HepG2 (cell line): ENCODE results near the gene KRTAP5-8. TPM values are rescaled to one million over a fixed set of nuclear protein-coding genes. Genes with fewer than 3 reads are reported as not detected.

Source experiments
- ATAC-seq: fragments of 200-7000 bp; cut with Tn5 transposase; 3 replicates; pipeline ENCODE4 v1.9.1; 2020; ENCODE audit warnings: mild to moderate bottlenecking, moderate library complexity
- BruUV-seq: library from RNA; stranded (reverse); fragments of 400-500 nt; replicated peaks from 2 replicates; lab custom pipeline; 2021; lab: Mats Ljungman, UMichigan
- CTCF ChIA-PET: fragments of 300-600 bp; formaldehyde crosslinking; extraction: SDS; loops from one replicate; lab custom pipeline; 2021; ENCODE audit warnings: low total read pairs, inconsistent platforms, low intra/inter-chr PET ratio; lab: Yijun Ruan, JAX
- POLR2A ChIA-PET: fragments of 350-600 bp; sonication (Branson Sonifier 250); formaldehyde crosslinking; loops from one replicate; lab custom pipeline; 2020; ENCODE audit warnings: antibody characterized with exemption, inconsistent platforms; lab: Yijun Ruan, JAX
- DNase-seq: peaks from one replicate; pipeline ENCODE4 v3.0.0-alpha.2; 2015; ENCODE audit warnings: low spot score
- FAIRE-seq: peaks from 3 replicates; lab custom pipeline; 2011; peaks lifted over from hg19 to GRCh38; lab: Jason Lieb, UNC
- H2AFZ ChIP-seq: one replicate; pipeline ENCODE4 v1.6.1; 2011; ENCODE audit warnings: low read length, inconsistent platforms
- H3K27ac ChIP-seq: fragments of 300-600 bp; 3 replicates; pipeline ENCODE4 v1.8.0; 2011; ENCODE audit warnings: mixed run types, mild to moderate bottlenecking, mixed read lengths, low read length, inconsistent platforms; ENCODE audit not compliant: insufficient read depth; ENCODE audit errors: extremely low read length
- H3K27me3 ChIP-seq, 2 experiments: fragments of 200-600 bp in 1 of 2; 2 replicates in 1 of 2; 3 replicates in 1 of 2; pipeline versions ENCODE4 v1.6.0 to v1.8.0; 2011; ENCODE audit warnings: low read length in 2 of 2, mild to moderate bottlenecking in 2 of 2, moderate library complexity in 2 of 2, inconsistent platforms in 1 of 2; ENCODE audit not compliant: insufficient read depth in 2 of 2, control insufficient read depth in 1 of 2
- H3K36me3 ChIP-seq, 2 experiments: fragments of 200-600 bp in 1 of 2; replicated peaks in 1 of 2; 2 replicates in 1 of 2; 3 replicates in 1 of 2; pipeline versions ENCODE4 v1.5.1 to v1.8.0; 2011; ENCODE audit warnings: low read length in 2 of 2, inconsistent platforms in 1 of 2; ENCODE audit not compliant: insufficient read depth in 2 of 2, control insufficient read depth in 1 of 2
- H3K4me1 ChIP-seq: 2 replicates; pipeline ENCODE4 v1.5.1; 2012; ENCODE audit warnings: low read length, inconsistent platforms; ENCODE audit not compliant: insufficient read depth
- H3K4me2 ChIP-seq: 2 replicates; pipeline ENCODE4 v1.6.0; 2011; ENCODE audit warnings: low read depth, low read length, inconsistent platforms
- H3K4me3 ChIP-seq, 3 experiments: fragments of 200-600 bp in 1 of 3; sonication (generic), shearing (Covaris generic) in 1 of 3; replicated peaks in 1 of 3; 2 replicates each; pipeline ENCODE4 v1.5.1; 2011 to 2016; ENCODE audit warnings: low read length in 3 of 3, inconsistent platforms in 2 of 3, low read depth in 2 of 3, mild to moderate bottlenecking in 2 of 3, control low read depth in 1 of 3, mixed read lengths in 1 of 3; ENCODE audit not compliant: insufficient read depth in 1 of 3
- H3K79me2 ChIP-seq: one replicate; pipeline ENCODE4 v1.6.1; 2011; ENCODE audit warnings: low read length, inconsistent platforms; ENCODE audit not compliant: insufficient read depth
- H3K9ac ChIP-seq: 2 replicates; pipeline ENCODE4 v1.6.0; 2011; ENCODE audit warnings: mild to moderate bottlenecking, low read depth, low read length, inconsistent platforms; ENCODE audit not compliant: insufficient read depth
- H3K9me3 ChIP-seq: 2 replicates; pipeline ENCODE4 v1.5.1; 2012; ENCODE audit warnings: mild to moderate bottlenecking, low read length
- H4K20me1 ChIP-seq: 2 replicates; pipeline ENCODE4 v1.6.0; 2011; ENCODE audit warnings: inconsistent platforms, mild to moderate bottlenecking, low read length, moderate library complexity; ENCODE audit not compliant: insufficient read depth
- AKAP8 ChIP-seq: sonication (generic); formaldehyde crosslinking; IDR thresholded peaks from 2 replicates; pipeline ENCODE4 v1.5.1; 2020; ENCODE audit warnings: mild to moderate bottlenecking, missing genetic modification reagents
- ARHGAP35 ChIP-seq: sonication (generic); formaldehyde crosslinking; IDR thresholded peaks from 2 replicates; pipeline ENCODE4 v1.9.0; 2022; ENCODE audit warnings: mild to moderate bottlenecking, inconsistent platforms, moderate library complexity, missing genetic modification reagents, borderline replicate concordance
- CCAR2 ChIP-seq: fragments of 200-400 bp; formaldehyde crosslinking; optimal IDR thresholded peaks from 2 replicates; pipeline ENCODE3; 2018; ENCODE audit warnings: low read depth, mild to moderate bottlenecking, low read length, moderate library complexity
- GPN1 ChIP-seq: sonication (generic); formaldehyde crosslinking; IDR thresholded peaks from 2 replicates; pipeline ENCODE4 v1.5.1; 2020; ENCODE audit warnings: missing genetic modification reagents, borderline replicate concordance
- KLF6 ChIP-seq: IDR thresholded peaks from 2 replicates; pipeline ENCODE4 v1.8.0; 2016; ENCODE audit warnings: missing biosample characterization, missing genetic modification reagents
- MLX ChIP-seq: IDR thresholded peaks from 2 replicates; pipeline ENCODE4 v1.6.1; 2016
- PHF21A ChIP-seq: sonication (generic); formaldehyde crosslinking; IDR thresholded peaks from 2 replicates; pipeline ENCODE4 v1.5.0; 2020; ENCODE audit warnings: mild to moderate bottlenecking, missing genetic modification reagents
- REST ChIP-seq, 2 experiments: IDR thresholded peaks; 2 replicates each; pipeline ENCODE4 v1.6.1; 2011 to 2012; ENCODE audit warnings: low read length in 2 of 2, borderline replicate concordance in 1 of 2, low read depth in 1 of 2, mild to moderate bottlenecking in 1 of 2, moderate library complexity in 1 of 2
- TCF7L2 ChIP-seq: IDR thresholded peaks from 2 replicates; pipeline ENCODE4 v1.6.1; 2011; ENCODE audit warnings: mild to moderate bottlenecking, low read depth, low read length, moderate library complexity
- USF2 ChIP-seq, 2 experiments: sonication (generic) in 1 of 2; formaldehyde crosslinking in 1 of 2; IDR thresholded peaks; 2 replicates each; pipeline versions ENCODE4 v1.5.1 to v1.6.1; 2011 to 2020; ENCODE audit warnings: borderline replicate concordance in 1 of 2, low read depth in 1 of 2, low read length in 1 of 2, mild to moderate bottlenecking in 1 of 2, missing genetic modification reagents in 1 of 2, moderate library complexity in 1 of 2
- ZBTB25 ChIP-seq: IDR thresholded peaks from 2 replicates; pipeline ENCODE4 v1.6.1; 2018; ENCODE audit warnings: missing genetic modification reagents
- ZMYM4 ChIP-seq: sonication (generic); formaldehyde crosslinking; IDR thresholded peaks from 2 replicates; pipeline ENCODE4 v1.8.1; 2023; ENCODE audit warnings: mild to moderate bottlenecking, missing genetic modification reagents
- ZNF207 ChIP-seq: fragments of 450-650 bp; IDR thresholded peaks from 2 replicates; pipeline ENCODE4 v1.6.1; 2016; ENCODE audit warnings: antibody characterized with exemption, borderline replicate concordance
- ZNF251 ChIP-seq: sonication (generic); formaldehyde crosslinking; IDR thresholded peaks from 2 replicates; pipeline ENCODE4 v1.9.0; 2021; ENCODE audit warnings: mild to moderate bottlenecking, missing genetic modification reagents
- ZNF468 ChIP-seq: sonication (generic); formaldehyde crosslinking; IDR thresholded peaks from 2 replicates; pipeline ENCODE4 v1.8.0; 2022; ENCODE audit warnings: mild to moderate bottlenecking, moderate library complexity, missing genetic modification reagents
- ZNF549 ChIP-seq: sonication (generic); formaldehyde crosslinking; IDR thresholded peaks from 2 replicates; pipeline ENCODE4 v1.5.0; 2020; ENCODE audit warnings: missing genetic modification reagents
- ZNF761 ChIP-seq: sonication (generic); formaldehyde crosslinking; conservative IDR thresholded peaks from 2 replicates; pipeline ENCODE4 v1.4.0; 2020; ENCODE audit warnings: mild to moderate bottlenecking, missing genetic modification reagents
- ZNF766 ChIP-seq: sonication (generic); formaldehyde crosslinking; IDR thresholded peaks from 2 replicates; pipeline ENCODE4 v1.5.0; 2020; ENCODE audit warnings: missing genetic modification reagents, borderline replicate concordance
- WGBS: methylation state at CpG from one replicate; pipeline ENCODE4 v1.1.6; 2017; ENCODE audit warnings: low lambda C conversion rate; 5-methylcytosine and 5-hydroxymethylcytosine counted together
- in situ Hi-C: cut with HindIII; loops from 2 replicates; pipeline ENCODE4 v1.10.0; 2017; ENCODE audit warnings: low pct_unique_long_range_greater_than_20kb; ENCODE audit not compliant: extremely low pct_ligation_motif_present
- intact Hi-C: fragments of 100-400 bp; cut with micrococcal nuclease; formaldehyde crosslinking; loops from one replicate; pipeline ENCODE4 v1.10.0; 2022; ENCODE audit not compliant: unreplicated experiment
- polyA plus RNA-seq, 8 experiments: library from polyadenylated mRNA; depleted of rRNA in 3 of 8; stranded (reverse) in 7 of 8; unstranded in 1 of 8; fragments of >200 nt; fragmentation: Illumina TruSeq in 4 of 8; extraction: Trizol in 4 of 8; gene quantifications; 2 replicates each; pipeline versions ENCODE4 v1.2.1 to v1.2.3, GENCODE V29; 2011 to 2016; ENCODE audit warnings: low read depth in 4 of 8, missing spikeins in 1 of 8, mixed read lengths in 1 of 8; ENCODE audit not compliant: insufficient read depth in 1 of 8
- total RNA-seq, 5 experiments: library from RNA; depleted of rRNA; stranded (reverse); fragments of >200 nt; fragmentation: Illumina TruSeq; extraction: Trizol; gene quantifications; 2 replicates each; pipeline ENCODE4 v1.2.3, GENCODE V29; 2016; ENCODE audit warnings: low read depth in 1 of 5

Gene KRTAP5-8
- total and polyA plus RNA-seq, 2 of the 13 experiments (the other 11 are each of a cell fraction or from before 2014, with no cell fraction given), result 0.20 TPM; not detected in 1

- 44% methylated on average over 3 of the region's 3 CpGs for WGBS
- no peak within 1 kb of the TSS for H3K4me3 ChIP-seq
- H2AFZ ChIP-seq, result no peak within 1 kb of the TSS
- H3K27me3 ChIP-seq, result peaks cover 1 to 9% of the 10 kb centered on the region in 2 experiments; a peak in 3 of 5 replicates
- DNase-seq, result no peak
- H3K4me1 ChIP-seq, result peaks cover 31% of the 10 kb centered on the region
- no peaks in the 10 kb centered on the region for H3K36me3 ChIP-seq
- no peak within 1 kb of the TSS for H3K27ac ChIP-seq
- no peak within 1 kb of the TSS for H3K9ac ChIP-seq
- no peaks in the 10 kb centered on the region for H3K79me2 ChIP-seq
- FAIRE-seq, result no peak
- no peak for ATAC-seq
- H3K4me2 ChIP-seq, result no peak within 1 kb of the TSS
- intact Hi-C loops (no loop called here), in situ Hi-C loops (no loop called here)
- ChIA-PET CTCF (no interaction called here), POLR2A (no interaction called here)
- H4K20me1 ChIP-seq, result no peaks in the 10 kb centered on the region
- H3K9me3 ChIP-seq, result no peaks in the 10 kb centered on the region
- no TSS peak for BruUV-seq
- no peak for TF ChIP-seq ZNF468
- no peak for TF ChIP-seq MLX
- no peak for TF ChIP-seq REST (IDR thresholded peaks at IDR 0.05; ENCODE audit: borderline replicate concordance in 1 of 2, low read depth in 1 of 2, low read length in 2 of 2)
- no peak for TF ChIP-seq PHF21A
- no peak for TF ChIP-seq KLF6 (CRISPR knock-in tag)
- no peak for TF ChIP-seq ZNF761 (CRISPR knock-in tag)
- no peak for TF ChIP-seq ZBTB25 (CRISPR knock-in tag)
- TF ChIP-seq GPN1, result no peak
- no peak for TF ChIP-seq TCF7L2
- no peak for TF ChIP-seq ZNF207
- no peak for TF ChIP-seq ZNF766 (CRISPR knock-in tag)
- no peak for TF ChIP-seq ZMYM4 (CRISPR knock-in tag)
- TF ChIP-seq ZNF549 (CRISPR knock-in tag), result no peak
- no peak for TF ChIP-seq AKAP8 (CRISPR knock-in tag)
- no peak for TF ChIP-seq ARHGAP35 (CRISPR knock-in tag)
- TF ChIP-seq CCAR2, result no peak
- no peak for TF ChIP-seq USF2 (IDR thresholded peaks at IDR 0.05; ENCODE audit: low read depth, low read length)
- no peak for TF ChIP-seq USF2 (CRISPR knock-in tag; IDR thresholded peaks at IDR 0.05; ENCODE audit: borderline replicate concordance)
- no peak for TF ChIP-seq ZNF251 (CRISPR knock-in tag)
Measured at GRCh38 chr11:71582309-71582895, 44.6 kb downstream of the KRTAP5-8 start, which contains the start of gene KRTAP5-11. KRTAP5-11 (minus strand) TSS chr11:71582875; CDS start chr11:71582837, 38 bp downstream.
